IPS DF 19.7 (cell line): Measurements from ENCODE around the gene DBH.
"Not testable (repeated sequence)": the region's sequence is repeated elsewhere in the genome, so short reads cannot be mapped to it uniquely, and the experiment has no call there.

ENCODE experiments used
- DNase-seq: peaks from one replicate; pipeline ENCODE4 v3.0.0-alpha.2; 2013; ENCODE audit warnings: low read depth, low spot score

Gene DBH

GRCh38 chr9:133665535-133665934, 29.4 kb downstream of the DBH start:
- DNase-seq, result no peak

DNA sequence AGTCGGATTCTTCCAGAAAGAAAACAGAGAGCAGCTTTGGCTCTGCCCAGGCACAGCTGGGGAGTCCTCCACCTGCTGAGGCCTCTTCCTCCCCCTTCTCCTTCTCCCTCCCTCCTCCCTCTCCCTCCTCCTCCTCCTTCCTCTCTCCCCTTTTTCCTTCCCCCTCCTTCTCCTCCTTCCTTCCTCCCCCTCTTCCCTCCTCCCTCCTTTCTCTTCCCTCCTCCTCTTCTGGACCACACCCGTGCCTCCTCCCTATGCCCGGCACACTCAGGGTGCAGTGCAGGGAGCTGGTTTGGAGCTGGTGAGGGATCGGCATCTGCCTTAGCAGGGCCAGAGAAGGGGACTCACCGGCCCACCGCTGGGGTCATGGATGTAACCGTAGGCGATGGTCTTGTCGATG, 30.2 kb downstream of the DBH start:
- no peak for DNase-seq

- no peak for DNase-seq
These were observed 30.7 kb downstream of the DBH start for GRCh38 chr9:133666845-133667244.

DNA sequence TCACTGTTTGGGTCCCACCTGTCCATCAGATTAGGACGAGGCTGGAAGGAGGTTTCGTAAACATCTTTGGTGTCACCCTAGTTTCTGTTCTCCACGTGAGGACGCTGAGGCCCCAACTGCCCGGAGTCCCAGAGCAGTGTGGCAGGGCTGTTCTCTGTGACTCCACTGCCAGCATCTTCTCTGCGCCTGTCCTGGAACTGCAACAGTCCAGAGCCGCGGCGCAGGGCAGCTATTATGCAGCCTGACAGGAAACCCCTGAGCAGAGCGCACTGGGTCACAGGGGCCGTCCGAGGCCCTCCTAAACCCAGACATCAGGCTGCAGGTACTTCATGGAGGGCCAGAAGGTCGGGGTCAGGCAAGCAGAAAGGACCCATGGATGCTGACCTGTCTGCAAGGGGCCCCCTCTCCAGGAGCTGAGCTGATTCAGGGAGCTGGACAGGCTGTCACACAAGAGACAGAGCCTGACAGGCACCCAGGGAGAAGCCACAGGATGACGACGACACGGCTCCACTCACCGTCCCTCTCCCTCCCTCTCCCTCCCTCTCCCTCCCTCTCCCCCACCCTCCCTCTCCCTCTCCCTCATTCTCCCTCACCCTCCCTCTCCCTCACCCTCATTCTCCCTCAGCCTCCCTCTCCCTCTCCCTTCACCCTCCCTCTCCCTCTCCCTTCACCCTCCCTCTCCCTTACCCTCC, 31.7 kb downstream of the DBH start:
- DNase-seq, result no peak

- DNase-seq, result no peak
These were observed 33.1 kb downstream of the DBH start for GRCh38 chr9:133669182-133669801.

GRCh38 chr9:133670466-133670865, 34.3 kb downstream of the DBH start:
- no peak for DNase-seq

DNA sequence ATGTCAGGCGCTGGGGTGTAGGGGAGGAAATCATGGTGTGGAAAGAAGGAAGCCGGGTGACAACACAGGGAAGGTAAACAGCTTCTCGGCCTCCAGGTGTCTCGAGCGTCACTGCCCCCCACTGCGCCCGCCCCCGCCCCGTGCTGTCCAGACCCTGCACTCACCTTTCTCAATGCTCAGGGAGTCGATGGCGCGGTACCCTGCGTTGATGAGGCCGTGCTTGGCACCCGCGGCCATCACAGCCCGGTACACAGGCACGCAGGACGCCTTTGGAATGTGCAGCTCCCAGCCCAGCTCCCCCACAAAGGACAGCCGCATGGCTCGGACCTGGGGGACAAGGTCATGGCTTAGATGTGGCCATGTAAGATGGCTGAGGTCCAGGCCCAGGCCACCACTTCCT, 35.2 kb downstream of the DBH start:
- no peak for DNase-seq

- DNase-seq, result no peak
These were observed 36.5 kb downstream of the DBH start for GRCh38 chr9:133672503-133673257.

DNA sequence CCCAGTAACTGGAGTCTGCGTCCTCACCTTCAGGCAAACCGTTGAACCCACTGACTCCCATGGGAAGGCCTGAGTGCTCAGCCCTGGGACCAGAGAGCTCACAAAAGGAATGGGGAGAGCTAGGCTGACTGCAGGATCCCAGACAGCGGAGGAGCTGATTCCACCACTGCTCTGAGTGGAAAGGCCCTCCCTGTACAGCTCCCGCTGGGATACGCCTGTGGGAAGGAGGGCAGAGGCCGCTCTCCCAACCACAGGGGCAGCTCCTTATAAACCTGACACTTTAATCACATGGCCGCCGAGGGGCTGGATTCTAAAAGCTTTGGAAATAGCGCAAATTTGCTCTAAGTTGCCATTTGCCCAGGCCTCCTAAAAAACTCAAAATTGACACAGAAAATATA, 37.1 kb downstream of the DBH start:
- DNase-seq, result no peak

- no peak for DNase-seq
These were observed 37.9 kb downstream of the DBH start for GRCh38 chr9:133674091-133674490.

GRCh38 chr9:133675796-133676195, 39.6 kb downstream of the DBH start:
- not testable (repeated sequence) for DNase-seq

DNA sequence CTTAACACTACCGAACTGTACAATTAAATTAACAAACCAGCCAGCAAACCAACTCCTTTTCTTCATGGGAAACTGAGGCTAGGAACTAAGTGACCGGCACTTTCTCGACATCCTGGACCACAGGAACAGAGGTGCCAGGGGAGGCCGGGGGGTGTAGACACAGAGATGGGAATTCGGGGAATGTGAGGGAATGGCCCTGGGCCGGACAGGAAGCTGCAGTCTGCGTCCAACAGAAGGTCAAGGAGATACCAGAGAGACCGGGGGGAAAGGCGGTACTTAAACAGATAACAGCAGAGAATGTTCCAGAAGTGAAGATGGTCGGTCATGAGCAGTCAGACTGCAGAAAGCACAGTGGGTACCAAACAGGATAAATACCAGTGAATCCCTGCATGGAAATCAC, 40.3 kb downstream of the DBH start:
- DNase-seq, result no peak

- no peak for DNase-seq
These were observed 41.2 kb downstream of the DBH start for GRCh38 chr9:133677126-133678010.

GRCh38 chr9:133679056-133679455, 42.9 kb downstream of the DBH start:
- DNase-seq, result no peak

DNA sequence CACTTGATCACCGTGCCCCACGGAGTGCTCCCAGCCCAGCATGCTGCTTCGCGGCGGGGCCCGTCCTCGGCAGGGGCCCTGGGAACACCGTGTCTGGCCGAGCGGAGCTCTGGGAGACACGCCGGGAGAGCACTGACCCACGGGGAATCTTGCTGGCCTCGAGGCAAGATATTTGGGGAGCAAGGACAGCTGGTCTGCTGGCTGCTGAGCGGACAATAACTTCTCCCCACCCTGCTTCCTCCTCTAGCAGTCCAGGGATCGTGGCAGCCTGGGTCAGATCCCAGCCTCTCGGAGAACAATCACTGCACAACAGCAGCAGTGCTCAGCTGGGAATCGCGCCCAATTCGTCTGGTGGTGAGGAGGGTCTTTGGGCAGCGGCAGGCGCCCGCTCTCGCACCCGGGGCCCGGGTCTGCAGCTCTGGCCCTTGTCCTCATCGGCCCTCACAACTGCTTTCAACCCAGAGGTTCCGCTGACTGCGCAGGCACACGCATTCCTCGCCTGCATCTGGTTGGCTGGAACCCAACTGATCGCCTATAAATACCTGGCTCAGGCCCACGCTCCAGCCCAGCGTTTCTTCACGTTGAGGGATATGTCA, 43.4 kb downstream of the DBH start:
- DNase-seq, result no peak

DNA sequence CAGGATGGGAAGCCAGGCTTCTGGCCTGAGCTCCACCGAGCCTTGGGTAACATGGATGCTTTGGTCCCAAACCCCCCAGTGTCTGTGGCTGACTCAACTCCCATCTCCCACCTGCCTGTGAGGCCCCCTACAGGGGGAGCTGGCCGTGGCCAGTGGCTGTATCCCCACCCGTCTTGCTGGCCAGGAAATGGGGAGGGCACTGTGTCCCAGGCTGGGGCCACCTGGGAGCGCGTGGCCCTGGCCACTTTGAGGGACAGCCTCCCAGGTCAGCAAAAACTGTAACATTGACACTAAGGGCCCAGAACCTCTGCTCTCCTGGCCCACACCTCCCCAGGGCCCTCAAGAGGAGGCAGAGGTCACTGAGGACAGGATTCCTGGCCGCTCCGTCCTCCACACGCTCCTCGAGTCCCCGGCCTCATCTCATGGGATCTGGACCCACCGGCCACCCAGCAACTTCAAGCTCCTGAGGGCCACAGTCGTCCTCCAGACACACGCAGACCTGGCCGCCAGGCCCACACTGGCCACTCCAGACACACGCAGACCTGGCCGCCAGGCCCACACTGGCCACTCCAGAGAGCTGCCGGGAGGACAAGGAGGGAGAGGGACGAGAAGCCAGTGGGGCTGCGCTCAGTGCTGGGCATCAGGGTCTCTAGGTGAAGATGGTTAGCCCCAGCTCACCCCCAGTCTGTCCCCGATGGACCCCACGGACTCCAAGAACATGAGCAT, 44.2 kb downstream of the DBH start:
- DNase-seq, result no peak

DNA sequence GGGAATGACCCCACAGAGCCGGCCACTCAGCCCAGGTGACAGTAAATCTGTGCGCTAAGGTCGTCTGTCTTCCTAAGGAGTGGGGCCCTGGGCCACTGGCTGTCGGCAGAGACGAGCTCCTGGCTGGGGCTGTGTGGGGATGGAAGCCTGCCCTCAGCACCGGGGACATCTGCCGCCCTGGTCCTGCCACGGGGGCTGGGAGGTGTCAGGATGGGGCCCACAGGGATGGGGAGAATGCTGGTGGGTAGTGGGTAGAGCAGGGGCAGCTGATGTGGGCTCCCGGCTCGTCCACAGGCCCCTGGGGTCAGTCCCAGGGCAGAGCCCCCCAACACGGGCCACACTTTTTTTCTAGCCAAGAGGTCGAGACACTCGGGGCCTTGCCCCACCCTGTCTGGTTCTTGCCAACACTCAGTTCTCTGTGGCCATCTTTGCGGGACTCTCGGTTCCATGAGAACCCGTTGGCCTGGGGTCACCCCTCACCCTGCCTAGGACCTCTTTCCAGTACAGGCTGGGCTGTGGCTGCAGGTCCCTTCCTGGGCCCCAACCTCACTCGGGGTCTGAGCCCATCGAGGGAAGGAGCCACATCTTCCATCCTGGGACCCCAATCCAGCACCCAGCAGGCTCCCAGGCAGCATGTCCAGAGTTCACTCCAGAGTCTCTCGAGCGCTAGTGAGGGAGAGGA, 45.0 kb downstream of the DBH start:
- no peak for DNase-seq

DNA sequence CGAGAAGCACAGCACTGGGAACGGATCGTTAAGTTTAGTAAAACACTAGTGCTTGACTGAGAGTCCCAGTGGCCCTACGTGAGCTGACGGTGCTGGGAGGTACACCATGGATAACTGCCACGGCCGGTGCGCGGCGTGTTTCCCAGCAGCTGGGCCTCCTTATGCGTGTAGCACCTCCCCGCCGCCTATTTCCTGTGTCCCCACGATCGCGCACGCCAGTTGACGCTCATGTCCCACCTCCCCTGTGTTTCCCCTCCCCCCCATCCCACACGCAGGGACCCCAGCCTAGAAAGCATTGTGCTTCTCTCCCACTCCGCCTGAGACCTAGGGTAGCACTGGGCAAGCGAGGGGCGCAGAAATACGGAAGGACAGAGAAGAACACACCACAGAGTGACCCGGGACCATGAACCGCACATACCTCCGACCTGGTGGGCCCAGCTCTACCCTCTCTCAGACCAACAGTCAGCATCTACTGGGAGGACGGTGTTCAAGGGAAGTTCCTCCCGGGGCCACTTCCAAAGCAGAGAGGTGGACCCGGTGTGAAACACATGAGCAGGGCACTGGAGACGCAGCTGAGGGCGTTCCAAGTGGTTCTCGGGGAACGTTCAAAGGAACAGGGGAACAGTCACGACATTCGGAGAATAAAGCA, 45.6 kb downstream of the DBH start:
- no peak for DNase-seq

- DNase-seq, result no peak
These were observed 46.8 kb downstream of the DBH start for GRCh38 chr9:133682818-133683585.
